Measurements from ENCODE around the gene FAM241A.

FAM241A gene

DNA sequence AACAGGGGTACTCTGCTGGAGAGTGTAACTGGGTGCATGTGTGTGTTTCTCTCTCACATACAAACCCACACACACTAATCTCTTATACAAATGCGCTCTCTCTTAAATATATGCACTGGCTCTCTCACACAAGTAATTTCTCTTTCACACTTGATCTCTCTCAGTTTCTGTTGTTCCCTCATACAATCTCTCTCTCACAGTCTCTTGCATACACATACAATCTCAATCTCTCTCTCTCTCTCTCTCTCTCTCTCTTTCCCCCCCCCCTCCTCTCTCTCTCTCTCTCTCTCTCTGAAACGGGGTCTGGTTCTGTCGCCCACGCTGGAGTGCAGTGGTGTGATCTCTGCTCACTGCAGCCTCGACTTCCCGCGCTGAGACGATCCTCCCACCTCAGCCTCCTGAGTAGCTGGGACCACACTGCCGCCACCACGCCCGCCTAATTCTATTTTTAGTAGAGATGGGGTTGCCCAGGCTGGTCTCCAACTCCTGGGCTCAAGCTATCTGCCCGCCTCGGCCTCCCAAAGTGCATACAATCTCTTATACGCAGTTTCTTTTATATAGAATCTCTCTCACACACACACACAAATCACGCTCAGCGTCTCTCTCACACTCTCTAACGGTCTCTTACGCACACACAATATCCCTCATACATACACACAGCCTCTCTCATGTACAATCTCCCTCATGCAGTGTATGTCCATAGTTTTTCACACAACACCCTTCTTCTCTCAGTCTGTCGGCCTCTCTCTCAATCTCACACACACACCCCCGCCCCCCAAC, 518 bp upstream of the FAM241A start:
- no peak overlapping the region for H3K4me3 ChIP-seq (ENCODE audit: low read depth, low read length)
- TF ChIP-seq, protein P1, sequence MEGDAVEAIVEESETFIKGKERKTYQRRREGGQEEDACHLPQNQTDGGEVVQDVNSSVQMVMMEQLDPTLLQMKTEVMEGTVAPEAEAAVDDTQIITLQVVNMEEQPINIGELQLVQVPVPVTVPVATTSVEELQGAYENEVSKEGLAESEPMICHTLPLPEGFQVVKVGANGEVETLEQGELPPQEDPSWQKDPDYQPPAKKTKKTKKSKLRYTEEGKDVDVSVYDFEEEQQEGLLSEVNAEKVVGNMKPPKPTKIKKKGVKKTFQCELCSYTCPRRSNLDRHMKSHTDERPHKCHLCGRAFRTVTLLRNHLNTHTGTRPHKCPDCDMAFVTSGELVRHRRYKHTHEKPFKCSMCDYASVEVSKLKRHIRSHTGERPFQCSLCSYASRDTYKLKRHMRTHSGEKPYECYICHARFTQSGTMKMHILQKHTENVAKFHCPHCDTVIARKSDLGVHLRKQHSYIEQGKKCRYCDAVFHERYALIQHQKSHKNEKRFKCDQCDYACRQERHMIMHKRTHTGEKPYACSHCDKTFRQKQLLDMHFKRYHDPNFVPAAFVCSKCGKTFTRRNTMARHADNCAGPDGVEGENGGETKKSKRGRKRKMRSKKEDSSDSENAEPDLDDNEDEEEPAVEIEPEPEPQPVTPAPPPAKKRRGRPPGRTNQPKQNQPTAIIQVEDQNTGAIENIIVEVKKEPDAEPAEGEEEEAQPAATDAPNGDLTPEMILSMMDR (IDR thresholded peaks at IDR 0.05; ENCODE audit: borderline replicate concordance, insufficient read depth, low read depth, low read length), result no peak

DNA sequence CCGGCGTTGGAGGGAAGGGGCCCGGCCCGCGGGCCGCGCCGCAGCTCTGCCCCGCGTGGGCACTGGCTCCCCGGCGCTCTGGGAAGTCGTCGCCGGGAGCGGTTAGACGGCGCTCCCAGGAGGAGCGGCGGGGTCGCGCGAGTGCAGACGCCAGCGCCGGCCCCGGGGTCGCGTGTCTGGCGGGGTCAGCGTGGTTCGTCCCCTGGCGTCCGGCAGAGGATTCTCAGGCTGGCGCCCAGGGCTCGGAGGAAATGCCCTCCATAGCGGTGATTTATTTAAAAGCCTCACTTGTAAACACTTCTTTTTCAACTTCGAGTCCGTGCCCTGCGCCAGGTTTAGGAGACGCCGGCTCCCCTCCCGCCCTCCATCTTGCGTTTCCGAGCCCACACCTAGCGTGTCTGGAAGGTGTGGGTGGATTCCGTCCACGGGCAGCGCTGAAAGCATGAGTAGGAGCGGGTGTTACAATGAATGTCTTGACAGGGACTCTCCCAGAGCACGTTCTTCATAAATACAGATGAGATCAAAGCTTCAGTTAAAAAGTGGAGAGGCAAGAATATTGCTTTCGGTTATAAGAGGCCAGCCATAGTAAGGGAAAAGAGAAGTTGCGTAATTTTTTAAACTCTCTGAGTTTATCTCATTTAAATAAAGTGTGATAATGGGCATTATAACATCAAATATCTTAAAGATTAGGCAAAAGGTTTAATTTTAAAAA, 692 bp downstream of the FAM241A start:
- TF ChIP-seq, protein P1 (IDR thresholded peaks at IDR 0.05; ENCODE audit: borderline replicate concordance, insufficient read depth, low read depth, low read length), result 0 out of 2 replicates have a peak, but pooled peaks have one; percentile 12
- H3K4me3 ChIP-seq (ENCODE audit: low read depth, low read length), result peak overlapping the region; percentile 86

DNA sequence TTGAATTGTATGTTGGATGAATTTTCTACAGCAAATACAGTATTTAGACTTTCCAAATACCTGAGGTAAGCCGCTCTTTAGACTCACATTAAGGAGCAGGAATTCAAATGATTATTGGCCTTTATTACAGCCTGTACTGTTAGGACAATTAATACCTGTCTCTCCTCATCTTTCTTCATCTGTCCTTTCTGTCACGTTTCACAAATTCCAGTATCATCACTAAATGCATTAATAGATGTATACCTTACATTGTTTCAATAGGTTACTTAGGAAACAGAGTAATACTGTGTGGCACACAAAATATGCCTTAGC, 1.2 kb downstream of the FAM241A start:
- TF ChIP-seq, protein P1 (IDR thresholded peaks at IDR 0.05; ENCODE audit: borderline replicate concordance, insufficient read depth, low read depth, low read length), result no peak
- H3K4me3 ChIP-seq (ENCODE audit: low read depth, low read length), result peak overlapping the region; percentile 86

DNA sequence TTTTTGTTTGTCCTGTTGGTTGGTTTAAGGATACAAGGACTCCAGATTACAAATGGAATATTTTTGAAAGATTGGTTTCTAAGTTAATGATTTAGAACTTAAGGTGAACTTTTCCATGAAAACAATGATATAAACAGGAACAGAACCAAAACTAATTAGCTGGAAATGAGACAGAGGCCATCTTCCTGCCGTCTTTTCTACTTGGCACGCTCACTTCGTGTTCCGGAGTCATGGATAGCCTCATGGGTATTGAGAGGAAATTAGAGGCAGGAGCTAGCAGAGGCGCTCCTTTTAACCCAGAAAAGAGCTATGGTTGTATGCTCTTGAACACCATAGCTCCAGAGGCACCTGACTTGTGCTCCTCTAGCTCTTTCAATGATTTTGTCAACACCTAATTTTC, 2.4 kb downstream of the FAM241A start:
- TF ChIP-seq, protein P1 (IDR thresholded peaks at IDR 0.05; ENCODE audit: borderline replicate concordance, insufficient read depth, low read depth, low read length), result no peak
- no peak overlapping the region for H3K4me3 ChIP-seq (ENCODE audit: low read depth, low read length)

DNA sequence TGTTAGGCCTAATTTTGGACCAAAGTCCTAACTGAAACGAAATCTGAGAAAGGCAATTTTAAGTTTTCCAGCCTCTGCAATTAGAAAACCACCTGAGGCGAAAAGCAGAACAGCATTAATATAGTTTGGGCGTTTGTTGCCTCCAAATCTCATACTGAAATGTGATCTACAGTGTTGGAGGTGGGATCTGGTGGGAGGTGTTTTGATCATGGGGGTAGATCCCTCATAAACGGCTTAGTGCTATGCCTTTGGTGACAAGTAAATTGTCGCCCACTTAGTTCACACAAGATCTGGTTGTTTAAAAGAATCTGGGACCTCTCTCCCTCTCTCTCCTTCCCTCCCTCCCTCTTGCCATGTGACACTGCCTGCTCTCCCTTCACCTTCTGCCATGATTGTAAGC, 5.7 kb downstream of the FAM241A start:
- TF ChIP-seq, protein P1 (IDR thresholded peaks at IDR 0.05; ENCODE audit: borderline replicate concordance, insufficient read depth, low read depth, low read length), result no peak

DNA sequence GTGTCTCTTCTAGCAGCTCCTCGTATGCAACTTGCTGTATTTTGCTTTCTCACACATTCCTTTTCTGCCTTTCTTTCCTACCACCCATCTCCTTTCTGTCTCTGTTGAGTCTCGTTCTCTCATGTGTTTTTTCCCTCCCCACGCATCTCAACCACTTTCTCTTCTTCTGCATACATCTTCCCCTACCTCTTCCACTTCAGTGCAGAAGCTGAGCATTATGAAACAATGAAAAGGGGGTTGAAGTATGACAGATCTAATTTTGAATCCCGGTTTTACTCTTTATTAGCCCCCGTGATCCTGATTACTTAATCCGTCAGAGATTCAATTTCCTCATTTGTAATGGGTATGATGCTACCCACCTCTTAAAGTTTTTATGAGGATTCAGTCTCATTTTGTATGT, 7.3 kb downstream of the FAM241A start:
- TF ChIP-seq, protein P1 (IDR thresholded peaks at IDR 0.05; ENCODE audit: borderline replicate concordance, insufficient read depth, low read depth, low read length), result no peak
- no peak overlapping the region for H3K4me3 ChIP-seq (ENCODE audit: low read depth, low read length)

More for the DNA sequence above, 5.7 kb downstream of the FAM241A start:
- no peak overlapping the region for H3K4me3 ChIP-seq (ENCODE audit: low read depth, low read length)
